Liver (tissue), 5 donors: Measurements from ENCODE around the gene PEX3. TPM values are rescaled to one million over a fixed set of nuclear protein-coding genes. Genes with fewer than 3 reads are reported as not detected.

Experiments used
- polyA plus RNA-seq, 2 donors: library from polyadenylated mRNA; stranded (reverse) in 1 of 2; unstranded in 1 of 2; fragments of 200-250 nt in 1 of 2; fragments of >200 nt in 1 of 2; fragmentation: Nextera tagmentation in 1 of 2; extraction: Ambion mirVana in 1 of 2; gene quantifications; one replicate each; pipeline versions ENCODE4 v1.2.1 to v1.2.3, GENCODE V29; 2013 to 2015
- small RNA-seq: library from RNA; depleted of rRNA; stranded (forward); fragments of <200 nt; gene quantifications from one replicate; pipeline ENCODE3, GENCODE V24; 2014
- total RNA-seq, 2 donors: library from RNA; depleted of rRNA; stranded (reverse); fragments of >200 nt; gene quantifications; one replicate each; pipeline ENCODE4 v1.2.3, GENCODE V29; 2014
- donor health status: healthy.
- donor health status: healthy.
- donor health status: healthy.

PEX3 gene
- total and polyA plus RNA-seq, 4 donors, result 12.7 to 27.2 (median 15.2) TPM

Small RNA genes within 50 kb of the gene (small RNA-seq; reads per million reads assigned to genes)
- gene RNA5SP221, result not detected

Other genes starting within 250 kb of the PEX3 start
- gene ADAT2, start 110 bp upstream of the PEX3 start, total RNA-seq, result 1 to 10 TPM; 2.4 to 2.7 TPM
- gene ADAT2, start 110 bp upstream of the PEX3 start, polyA plus RNA-seq, result 1 to 10 TPM; 1.4 to 3.7 TPM
- gene FUCA2, start 60.9 kb downstream of the PEX3 start, total RNA-seq, result 10 to 100 TPM; 22.4 to 31.7 TPM
- gene FUCA2, start 60.9 kb downstream of the PEX3 start, polyA plus RNA-seq, result 10 to 100 TPM; 38.5 to 44.5 TPM
- 10 to 100 TPM; 15.1 to 23.8 TPM for gene PHACTR2, start 227.2 kb downstream of the PEX3 start, total RNA-seq
- gene PHACTR2, start 227.2 kb downstream of the PEX3 start, polyA plus RNA-seq, result 10 to 100 TPM in 1 of 2 donors, 1 to 10 TPM in 1; 4.0 to 14.9 TPM